GM12801 (cell line): Measurements from ENCODE around the gene ODF2L.

Experiments used
- CTCF ChIP-seq: IDR thresholded peaks from one replicate; pipeline ENCODE4 v1.5.1; 2011; ENCODE audit warnings: control low read depth; ENCODE audit not compliant: insufficient read length; ENCODE audit errors: extremely low read depth

The ODF2L gene

GRCh38 chr1:86339906-86340305 is 56.2 kb downstream of the ODF2L start:
- TF ChIP-seq CTCF, result no peak

GRCh38 chr1:86339014-86339812 is 56.9 kb downstream of the ODF2L start:
- TF ChIP-seq CTCF, result no peak

- TF ChIP-seq CTCF, result no peak
Observed at GRCh38 chr1:86335916-86336315, 60.2 kb downstream of the ODF2L start.

- TF ChIP-seq CTCF, result no peak
Observed at GRCh38 chr1:86325264-86325663, 70.9 kb downstream of the ODF2L start.

GRCh38 chr1:86324130-86324822 is 71.8 kb downstream of the ODF2L start:
- TF ChIP-seq CTCF, result no peak

- no peak for TF ChIP-seq CTCF
Observed at GRCh38 chr1:86322241-86322640, 73.9 kb downstream of the ODF2L start.

- no peak for TF ChIP-seq CTCF
Observed at GRCh38 chr1:86318436-86318835, 77.7 kb downstream of the ODF2L start.
